AG04450 (cell line): ENCODE results near the gene ZNF844. TPM values are rescaled to one million over a fixed set of nuclear protein-coding genes. Genes with fewer than 3 reads are reported as not detected.

Experiments
- CTCF ChIA-PET: fragments of 300-600, 350-600 bp; formaldehyde crosslinking; extraction: SDS; loops from one replicate; lab custom pipeline; 2022; ENCODE audit warnings: antibody characterized with exemption, inconsistent platforms; lab: Charles Lee
- POLR2A ChIA-PET: fragments of 350-600 bp; formaldehyde crosslinking; extraction: SDS; loops from one replicate; lab custom pipeline; 2021; ENCODE audit warnings: antibody characterized with exemption, inconsistent platforms; lab: Yijun Ruan, JAX
- DNase-seq: peaks from one replicate; pipeline ENCODE4 v3.0.0-alpha.2; 2011; ENCODE audit warnings: low read depth, low spot score
- H3K27ac ChIP-seq: one replicate; pipeline ENCODE4 v1.5.1; 2012; ENCODE audit warnings: low read depth, low read length, control low read depth
- H3K27me3 ChIP-seq: one replicate; pipeline ENCODE4 v1.6.0; 2012; ENCODE audit warnings: low read length; ENCODE audit not compliant: control insufficient read depth, insufficient read depth
- H3K4me3 ChIP-seq: 2 replicates; pipeline ENCODE4 v1.5.1; 2011; ENCODE audit warnings: mild to moderate bottlenecking, low read depth, low read length, control low read depth
- H3K9me3 ChIP-seq: 2 replicates; pipeline ENCODE4 v1.5.1; 2012; ENCODE audit warnings: low read length; ENCODE audit not compliant: control insufficient read depth, insufficient read depth
- CTCF ChIP-seq: IDR thresholded peaks from 2 replicates; pipeline ENCODE4 v1.5.1; 2011; ENCODE audit warnings: low read depth, low read length, control low read depth, inconsistent platforms
- polyA plus RNA-seq: library from polyadenylated mRNA; depleted of rRNA; stranded (reverse); fragments of >200 nt; gene quantifications from 2 replicates; pipeline ENCODE4 v1.2.3, GENCODE V29; 2011

ZNF844 gene
- polyA plus RNA-seq, 1 experiment = 6.9 TPM

GRCh38 chr19:12090807-12091206 is 26.3 kb downstream of the ZNF844 start:
- ChIA-PET CTCF (interaction anchor here (0.5 to 4.1 kb wide), 22 partner anchors 10 to 469 kb away, joined by 3 to 26 read pairs (median 4); partner anchors contain the start of genes ZNF20, ZNF433, ZNF442 and ZNF844), POLR2A (interaction anchor here (0.7 kb wide), 2 partner anchors 66 to 275 kb away, joined by 3 read pairs; partner anchors contain the start of genes ZNF442 and ZNF625)
- H3K27ac ChIP-seq = no peak overlapping the region
- DNase-seq = peak; percentile 11
- TF ChIP-seq CTCF = peak; percentile 52
- H3K27me3 ChIP-seq = no peaks in the 10 kb centered on the region
- H3K4me3 ChIP-seq = no peak overlapping the region
- peaks cover 6% of the 10 kb centered on the region for H3K9me3 ChIP-seq

GRCh38 chr19:12092065-12092867 is 27.7 kb downstream of the ZNF844 start:
- peak overlapping the region; percentile 75 for H3K27ac ChIP-seq
- ChIA-PET CTCF (interaction anchor here (3.0 to 4.1 kb wide), 2 partner anchors 33 to 48 kb away, joined by 24 to 26 read pairs; partner anchors contain the start of gene ZNF20), POLR2A (no interaction called here)
- H3K4me3 ChIP-seq = peak overlapping the region; percentile 81
- DNase-seq = peak; percentile 64
- peaks cover 6% of the 10 kb centered on the region for H3K9me3 ChIP-seq
- H3K27me3 ChIP-seq = no peaks in the 10 kb centered on the region
- no peak for TF ChIP-seq CTCF

GRCh38 chr19:12092956-12093355 is 28.4 kb downstream of the ZNF844 start:
- Histone ChIP-seq H3K9me3 (peaks cover 7% of the 10 kb centered on the region), H3K4me3 (peak overlapping the region; percentile 81), H3K27ac (no peak overlapping the region), H3K27me3 (no peaks in the 10 kb centered on the region)
- ChIA-PET POLR2A (no interaction called here), CTCF (no interaction called here)
- no peak for TF ChIP-seq CTCF
- no peak for DNase-seq

DNA sequence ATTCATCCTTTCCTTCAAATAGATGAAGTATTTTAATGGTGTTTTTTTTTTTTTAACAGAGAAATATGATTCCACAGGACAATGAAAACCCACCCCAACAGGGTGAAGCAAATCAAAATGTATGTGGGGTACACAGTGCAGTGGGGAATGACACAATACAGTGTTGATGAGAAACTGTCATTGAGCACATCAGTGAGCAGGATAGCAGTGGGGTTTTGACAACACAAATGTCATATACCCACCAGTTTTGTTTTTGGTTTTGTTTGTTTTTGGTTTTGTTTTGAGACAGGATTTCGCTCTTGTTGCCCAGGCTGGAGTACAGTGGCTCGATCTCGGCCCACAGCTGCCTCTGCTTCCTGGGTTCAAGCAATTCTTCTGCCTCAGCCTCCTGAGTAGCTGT is 29.2 kb downstream of the ZNF844 start:
- ChIA-PET POLR2A (no interaction called here), CTCF (no interaction called here)
- no peak for TF ChIP-seq CTCF
- DNase-seq = no peak
- H3K27ac ChIP-seq = no peak overlapping the region
- H3K27me3 ChIP-seq = no peaks in the 10 kb centered on the region
- peaks cover 16% of the 10 kb centered on the region for H3K9me3 ChIP-seq
- no peak overlapping the region for H3K4me3 ChIP-seq
